Chondrocyte (in vitro differentiated cells): ENCODE measurements around the gene TTC33. TPM values are rescaled to one million over a fixed set of nuclear protein-coding genes. Genes with fewer than 3 reads are reported as not detected.
A peak's percentile ranks its signal among the peaks of the same experiment; 100 is the strongest.

Experiments
- DNase-seq: peaks from one replicate; pipeline ENCODE4 v3.0.0; 2021; ENCODE audit warnings: mixed read lengths, low spot score
- H3K27ac Mint-ChIP-seq: one replicate; pipeline ENCODE4 v1.8.0; 2021; ENCODE audit warnings: mild to moderate bottlenecking, moderate library complexity, mixed read lengths; ENCODE audit not compliant: unreplicated experiment
- H3K27me3 Mint-ChIP-seq: 2 replicates; pipeline ENCODE4 v1.8.0; 2021; ENCODE audit warnings: low read depth, mixed read lengths
- H3K36me3 Mint-ChIP-seq: 2 replicates; pipeline ENCODE4 v1.8.0; 2021; ENCODE audit warnings: low read depth, mixed read lengths
- H3K4me1 Mint-ChIP-seq: 2 replicates; pipeline ENCODE4 v1.8.0; 2021; ENCODE audit warnings: low read depth, mild to moderate bottlenecking, mixed read lengths
- H3K4me3 Mint-ChIP-seq: one replicate; pipeline ENCODE4 v1.8.0; 2021; ENCODE audit warnings: mild to moderate bottlenecking, moderate library complexity, mixed read lengths; ENCODE audit not compliant: unreplicated experiment
- H3K9me3 Mint-ChIP-seq: 2 replicates; pipeline ENCODE4 v1.8.0; 2021; ENCODE audit warnings: low read depth, mixed read lengths
- CTCF ChIP-seq: fragments of 200-600 bp; sonication (generic); IDR thresholded peaks from 2 replicates; pipeline ENCODE4 v1.5.0; 2021; ENCODE audit warnings: antibody characterized with exemption, mild to moderate bottlenecking, moderate library complexity
- total RNA-seq: library from RNA; stranded (reverse); gene quantifications from 3 replicates; pipeline ENCODE4 v1.2.1, GENCODE V29; 2021

The TTC33 gene
- total RNA-seq, 1 donor from 2014 or later, result 14.3 TPM

- Mint-ChIP-seq H3K9me3 (no peaks in the 10 kb centered on the region), H3K36me3 (no peaks in the 10 kb centered on the region), H3K4me1 (peaks cover 78% of the 10 kb centered on the region), H3K4me3 (peak within 1 kb of the TSS; percentile 94), H3K27ac (peak within 1 kb of the TSS; percentile 92), H3K27me3 (no peaks in the 10 kb centered on the region)
- no peak for TF ChIP-seq CTCF
- no peak for DNase-seq
Observed at GRCh38 chr5:40679913-40680681, 75.7 kb downstream of the TTC33 start, which contains the start of gene PTGER4. PTGER4 (plus strand) TSS chr5:40679915; CDS start chr5:40680994, 1,079 bp downstream.

DNA sequence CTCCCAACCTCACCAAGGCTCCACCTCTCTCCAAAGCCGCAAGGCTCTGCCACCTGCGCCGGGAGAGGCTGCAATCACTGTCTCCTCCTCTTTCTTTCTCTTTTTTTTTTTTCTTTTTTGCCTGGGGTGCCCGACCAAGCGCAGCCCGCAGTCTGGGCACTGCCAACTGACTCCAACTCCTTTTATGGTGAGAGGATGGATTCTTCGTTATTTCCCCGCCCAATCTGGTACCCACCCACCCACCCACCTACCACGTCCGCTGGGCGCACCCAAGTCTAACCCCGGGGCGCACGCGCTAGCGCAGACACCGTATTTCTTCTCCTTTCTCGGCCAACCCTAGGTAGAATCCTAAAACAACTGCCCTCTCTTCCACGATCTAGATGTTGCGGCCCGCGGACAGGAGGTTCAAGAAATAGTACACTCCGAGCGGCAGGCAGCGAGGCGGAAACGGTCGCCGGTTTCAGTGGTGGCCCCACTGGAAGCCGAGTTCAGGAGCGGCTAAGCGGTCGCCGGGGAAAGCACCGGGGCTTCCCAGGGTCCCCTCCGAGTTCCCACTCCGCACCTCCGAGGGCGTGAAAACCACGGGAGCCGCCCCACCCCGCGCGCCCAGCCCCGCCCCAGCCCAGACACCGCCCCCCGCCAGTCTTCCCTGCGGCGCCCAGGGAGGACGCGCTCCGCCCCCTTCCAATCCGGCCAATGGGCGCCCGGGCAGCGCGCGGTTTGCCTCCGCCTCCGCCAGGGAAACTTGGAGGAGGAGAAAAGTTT lies 76.4 kb downstream of the TTC33 start:
- Mint-ChIP-seq H3K4me1 (peaks cover 75% of the 10 kb centered on the region), H3K27me3 (no peaks in the 10 kb centered on the region), H3K36me3 (no peaks in the 10 kb centered on the region), H3K4me3 (peak overlapping the region; percentile 94), H3K27ac (peak overlapping the region; percentile 92), H3K9me3 (no peaks in the 10 kb centered on the region)
- no peak for TF ChIP-seq CTCF
- peak; percentile 94 for DNase-seq

DNA sequence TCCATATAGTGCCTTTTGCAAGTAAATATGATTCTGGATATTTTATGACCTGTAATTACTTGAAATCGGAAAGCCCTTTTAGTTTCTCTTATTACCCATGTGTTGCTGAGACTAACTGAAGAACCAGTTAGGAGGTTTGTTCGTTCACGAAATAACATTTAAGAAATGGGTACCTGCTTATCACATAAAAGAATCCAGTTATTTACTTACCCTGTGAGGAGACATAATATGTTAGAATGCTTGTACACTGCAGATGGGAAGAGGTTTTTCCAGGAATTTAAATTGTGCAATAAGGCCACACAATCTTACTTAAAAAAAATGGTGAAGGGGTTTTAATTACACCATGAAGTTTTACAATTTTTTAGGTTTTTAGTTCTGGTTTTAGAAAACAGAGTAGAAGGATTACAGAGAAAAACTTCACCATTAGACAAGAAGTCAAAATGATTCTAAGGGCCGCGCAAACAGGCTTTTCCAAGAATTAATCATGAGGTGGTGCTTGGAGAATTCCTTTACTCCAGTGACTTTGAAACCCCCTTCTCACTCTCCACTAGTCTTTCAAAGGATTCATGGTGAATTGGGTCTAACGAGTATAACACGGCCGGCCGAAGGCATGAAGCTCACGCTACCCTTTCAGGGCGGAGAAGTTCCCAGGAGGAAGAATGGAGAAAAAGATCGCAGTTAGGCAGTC lies 77.2 kb downstream of the TTC33 start:
- no peak for TF ChIP-seq CTCF
- no peak for DNase-seq
- peak overlapping the region; percentile 94 for H3K4me3 Mint-ChIP-seq
- no peaks in the 10 kb centered on the region for H3K9me3 Mint-ChIP-seq
- no peaks in the 10 kb centered on the region for H3K27me3 Mint-ChIP-seq
- no peaks in the 10 kb centered on the region for H3K36me3 Mint-ChIP-seq
- peak overlapping the region; percentile 92 for H3K27ac Mint-ChIP-seq
- peaks cover 67% of the 10 kb centered on the region for H3K4me1 Mint-ChIP-seq

DNA sequence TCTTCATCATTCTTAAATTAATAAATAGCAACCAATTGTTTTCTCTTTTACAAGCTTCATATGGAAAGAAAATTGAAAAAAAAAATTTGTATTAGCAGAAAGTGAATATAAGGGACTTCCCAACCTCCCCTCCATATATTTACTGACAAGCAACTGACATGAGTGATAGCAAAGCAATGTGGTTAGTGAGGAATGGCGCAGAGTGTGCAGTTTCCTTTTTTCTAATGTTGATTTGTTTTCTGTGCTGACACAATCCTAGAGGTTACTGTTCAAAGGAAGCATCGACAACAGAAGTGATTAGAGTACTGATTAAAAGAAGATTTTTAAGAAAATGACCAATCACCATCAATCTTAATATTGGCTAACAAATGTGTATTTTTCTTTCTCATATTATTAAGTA lies 77.7 kb downstream of the TTC33 start:
- no peak for DNase-seq
- no peaks in the 10 kb centered on the region for H3K36me3 Mint-ChIP-seq
- no peak overlapping the region for H3K27ac Mint-ChIP-seq
- H3K4me3 Mint-ChIP-seq, result peak overlapping the region; percentile 29
- no peak for TF ChIP-seq CTCF
- no peaks in the 10 kb centered on the region for H3K9me3 Mint-ChIP-seq
- H3K4me1 Mint-ChIP-seq, result peaks cover 62% of the 10 kb centered on the region
- H3K27me3 Mint-ChIP-seq, result no peaks in the 10 kb centered on the region

- peaks cover 56% of the 10 kb centered on the region for H3K4me1 Mint-ChIP-seq
- H3K4me3 Mint-ChIP-seq, result no peak overlapping the region
- TF ChIP-seq CTCF, result no peak
- DNase-seq, result no peak
- no peaks in the 10 kb centered on the region for H3K27me3 Mint-ChIP-seq
- H3K9me3 Mint-ChIP-seq, result no peaks in the 10 kb centered on the region
- H3K27ac Mint-ChIP-seq, result peak overlapping the region; percentile 73
- no peaks in the 10 kb centered on the region for H3K36me3 Mint-ChIP-seq
Observed at GRCh38 chr5:40677456-40677855, 78.3 kb downstream of the TTC33 start.
